ENCODE results near the gene MLPH. TPM values are rescaled to one million over a fixed set of nuclear protein-coding genes. Genes with fewer than 3 reads are reported as not detected.
A peak's percentile ranks its signal among the peaks of the same experiment; 100 is the strongest.

MLPH gene
- total and polyA plus RNA-seq, 2 of the 13 experiments (the other 11 are each of a cell fraction or from before 2014, with no cell fraction given) = 0.12 TPM; not detected in 1

- no peak for TF ChIP-seq ARID3A (IDR thresholded peaks at IDR 0.05; ENCODE audit: low read depth, low read length)
- TF ChIP-seq MLX (CRISPR knock-in tag; IDR thresholded peaks at IDR 0.05) = peak; percentile 81
- TF ChIP-seq ZNF142 (CRISPR knock-in tag; IDR thresholded peaks at IDR 0.05) = 0 out of 2 replicates have a peak, but pooled peaks have one; percentile 39
- TF ChIP-seq BRD4 (CRISPR knock-in tag; IDR thresholded peaks at IDR 0.05) = peak; percentile 82
- TF ChIP-seq ZNF556 (CRISPR knock-in tag; IDR thresholded peaks at IDR 0.05; ENCODE audit: borderline replicate concordance) = peak; percentile 72; the same call in 1 of the 2 replicates
- peak; percentile 96 for TF ChIP-seq POGZ (CRISPR knock-in tag; IDR thresholded peaks at IDR 0.05)
- peak; percentile 98 for TF ChIP-seq ZNF772 (CRISPR knock-in tag; IDR thresholded peaks at IDR 0.05)
- no peak for TF ChIP-seq ELK4 (CRISPR knock-in tag; IDR thresholded peaks at IDR 0.05; ENCODE audit: borderline replicate concordance)
- TF ChIP-seq MEF2D (CRISPR knock-in tag; IDR thresholded peaks at IDR 0.05) = peak; percentile 97
- 0 out of 2 replicates have a peak, but pooled peaks have one; percentile 80 for TF ChIP-seq BRCA1 (CRISPR knock-in tag; IDR thresholded peaks at IDR 0.05)
- no peak for TF ChIP-seq ZNF235 (CRISPR knock-in tag; IDR thresholded peaks at IDR 0.05; ENCODE audit: borderline replicate concordance)
- peak; percentile 50 for TF ChIP-seq CTCF (CRISPR knock-in tag; IDR thresholded peaks at IDR 0.05)
- peak; percentile 93 for TF ChIP-seq TEAD3 (CRISPR knock-in tag; optimal IDR thresholded peaks at IDR 0.05; ENCODE audit: borderline replicate concordance)
- TF ChIP-seq CCDC6 (CRISPR knock-in tag; IDR thresholded peaks at IDR 0.05) = no peak
- peak; percentile 93 for TF ChIP-seq ZNF331 (CRISPR knock-in tag; IDR thresholded peaks at IDR 0.05)
- TF ChIP-seq ZNF580 (CRISPR knock-in tag; IDR thresholded peaks at IDR 0.05; ENCODE audit: borderline replicate concordance, low read depth) = peak; percentile 87; the same call in 1 of the 2 replicates
- TF ChIP-seq CBX2 (IDR thresholded peaks at IDR 0.05; ENCODE audit: low read depth, low read length) = no peak
- peak; percentile 63; the same call in 1 of the 2 replicates for TF ChIP-seq CBX2 (CRISPR knock-in tag; IDR thresholded peaks at IDR 0.05; ENCODE audit: low read depth)
Observed at GRCh38 chr2:237585590-237586221, 98.7 kb downstream of the MLPH start (continued).
